ENCODE results near the gene PTPN1. TPM values are rescaled to one million over a fixed set of nuclear protein-coding genes. Genes with fewer than 3 reads are reported as not detected.

The PTPN1 gene
- polyA plus RNA-seq, 1 of the 3 experiments (the other 2 are of a cell fraction) = 23.6 TPM

- H3K4me3 ChIP-seq (ENCODE audit: low read depth in 2 of 2, low read length in 1 of 2) = 0 out of 4 replicates have a peak overlapping the region, but pooled peaks of 1 of the 2 experiments have one; percentile 6
- H3K27ac ChIP-seq (ENCODE audit: low read depth in 2 of 2, low read length in 1 of 2) = peak overlapping the region; percentile 60 to 68; a peak in 3 of 4 replicates
- no peak overlapping the region for H3K9ac ChIP-seq
- H3K36me3 ChIP-seq (replicated peaks in 1 of 2; ENCODE audit: control insufficient read depth in 1 of 2, insufficient read depth in 2 of 2, low read length in 1 of 2) = peaks cover 0 to 3% of the 10 kb centered on the region in 2 experiments
- H2AFZ ChIP-seq (ENCODE audit: low read depth) = no peak overlapping the region
- ChIA-PET CTCF (no interaction called here), POLR2A (no interaction called here)
- H3K79me2 ChIP-seq (ENCODE audit: insufficient read depth) = peaks cover 95% of the 10 kb centered on the region
- no peaks in the 10 kb centered on the region for H3K27me3 ChIP-seq (ENCODE audit: insufficient read depth)
- no peaks in the 10 kb centered on the region for H3K9me2 ChIP-seq
- H4K20me1 ChIP-seq (ENCODE audit: insufficient read depth) = peaks cover 19% of the 10 kb centered on the region
- H3K4me1 ChIP-seq (ENCODE audit: control insufficient read depth in 1 of 2, insufficient read depth in 2 of 2, low read depth in 1 of 2, low read length in 1 of 2) = peaks cover 4 to 16% of the 10 kb centered on the region in 2 experiments
- 74% methylated on average over 12 of the region's 14 CpGs for WGBS (ENCODE audit: low lambda C conversion rate)
- peaks cover 18% of the 10 kb centered on the region for H3F3A ChIP-seq (replicated peaks; ENCODE audit: insufficient read depth)
- H3K4me2 ChIP-seq = peak overlapping the region; percentile 46
- DNase-seq = no peak
- H3K9me3 ChIP-seq = no peaks in the 10 kb centered on the region
- TF ChIP-seq FOXJ3 (CRISPR knock-in tag; IDR thresholded peaks at IDR 0.05) (no peak), USF2 (IDR thresholded peaks at IDR 0.05; ENCODE audit: borderline replicate concordance, low read depth, low read length) (no peak), RXRA (IDR thresholded peaks at IDR 0.05; ENCODE audit: borderline replicate concordance, low read depth) (peak; percentile 92), EZH2phosphoT487 (IDR thresholded peaks at IDR 0.05; ENCODE audit: borderline replicate concordance, low read depth) (no peak), SMC3 (IDR thresholded peaks at IDR 0.05; ENCODE audit: low read depth, low read length) (no peak), FOSL2 (IDR thresholded peaks at IDR 0.05; ENCODE audit: borderline replicate concordance, low read depth) (peak; percentile 79), YY1 (IDR thresholded peaks at IDR 0.05; ENCODE audit: low read depth) (no peak), TEAD4 (IDR thresholded peaks at IDR 0.05; ENCODE audit: borderline replicate concordance, insufficient read depth) (peak; percentile 84), TCF12 (IDR thresholded peaks at IDR 0.05) (peak; percentile 68), CHD2 (IDR thresholded peaks at IDR 0.05; ENCODE audit: low read length, partially characterized antibody) (no peak), MAX (IDR thresholded peaks at IDR 0.05; ENCODE audit: low read depth) (0 out of 2 replicates have a peak, but pooled peaks have one; percentile 21), RCOR1 (IDR thresholded peaks at IDR 0.05; ENCODE audit: low read length) (no peak), GABPA (IDR thresholded peaks at IDR 0.05; ENCODE audit: low read depth) (no peak), RFX5 (IDR thresholded peaks at IDR 0.05; ENCODE audit: low read length) (no peak), PBX3 (IDR thresholded peaks at IDR 0.05) (peak; percentile 40), USF1 (IDR thresholded peaks at IDR 0.05; ENCODE audit: borderline replicate concordance, low read depth) (no peak), CTCF (IDR thresholded peaks at IDR 0.05) (peak; percentile 29; the same call in 1 of the 2 replicates), TAF1 (IDR thresholded peaks at IDR 0.05; ENCODE audit: borderline replicate concordance, low read depth, low read length) (no peak), EP300 (IDR thresholded peaks at IDR 0.05; ENCODE audit: borderline replicate concordance in 1 of 2, low read depth in 1 of 2, low read length in 1 of 2) (peak in 1 of 2 experiments; percentile 53; a peak in 1 of 4 replicates), FOXM1 (IDR thresholded peaks at IDR 0.05; ENCODE audit: low read depth) (no peak), ZBTB33 (IDR thresholded peaks at IDR 0.05; ENCODE audit: borderline replicate concordance, low read depth) (no peak), IRF3 (IDR thresholded peaks at IDR 0.05; ENCODE audit: low read depth, low read length) (no peak), NFIC (IDR thresholded peaks at IDR 0.05; ENCODE audit: borderline replicate concordance) (0 out of 2 replicates have a peak, but pooled peaks have one; percentile 18), NRF1 (IDR thresholded peaks at IDR 0.05; ENCODE audit: low read depth, low read length) (no peak)
These were observed 30.7 kb downstream of the PTPN1 start for GRCh38 chr20:50540620-50541605.
